ENCODE results near the gene NBPF12.
"Not testable (repeated sequence)": the region's sequence is repeated elsewhere in the genome, so short reads cannot be mapped to it uniquely, and the experiment has no call there.

NBPF12 gene, protein sequence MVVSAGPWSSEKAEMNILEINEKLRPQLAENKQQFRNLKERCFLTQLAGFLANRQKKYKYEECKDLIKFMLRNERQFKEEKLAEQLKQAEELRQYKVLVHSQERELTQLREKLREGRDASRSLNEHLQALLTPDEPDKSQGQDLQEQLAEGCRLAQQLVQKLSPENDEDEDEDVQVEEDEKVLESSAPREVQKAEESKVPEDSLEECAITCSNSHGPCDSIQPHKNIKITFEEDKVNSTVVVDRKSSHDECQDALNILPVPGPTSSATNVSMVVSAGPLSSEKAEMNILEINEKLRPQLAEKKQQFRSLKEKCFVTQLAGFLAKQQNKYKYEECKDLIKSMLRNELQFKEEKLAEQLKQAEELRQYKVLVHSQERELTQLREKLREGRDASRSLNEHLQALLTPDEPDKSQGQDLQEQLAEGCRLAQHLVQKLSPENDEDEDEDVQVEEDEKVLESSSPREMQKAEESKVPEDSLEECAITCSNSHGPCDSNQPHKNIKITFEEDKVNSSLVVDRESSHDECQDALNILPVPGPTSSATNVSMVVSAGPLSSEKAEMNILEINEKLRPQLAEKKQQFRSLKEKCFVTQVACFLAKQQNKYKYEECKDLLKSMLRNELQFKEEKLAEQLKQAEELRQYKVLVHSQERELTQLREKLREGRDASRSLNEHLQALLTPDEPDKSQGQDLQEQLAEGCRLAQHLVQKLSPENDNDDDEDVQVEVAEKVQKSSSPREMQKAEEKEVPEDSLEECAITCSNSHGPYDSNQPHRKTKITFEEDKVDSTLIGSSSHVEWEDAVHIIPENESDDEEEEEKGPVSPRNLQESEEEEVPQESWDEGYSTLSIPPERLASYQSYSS (N-terminal part only)

DNA sequence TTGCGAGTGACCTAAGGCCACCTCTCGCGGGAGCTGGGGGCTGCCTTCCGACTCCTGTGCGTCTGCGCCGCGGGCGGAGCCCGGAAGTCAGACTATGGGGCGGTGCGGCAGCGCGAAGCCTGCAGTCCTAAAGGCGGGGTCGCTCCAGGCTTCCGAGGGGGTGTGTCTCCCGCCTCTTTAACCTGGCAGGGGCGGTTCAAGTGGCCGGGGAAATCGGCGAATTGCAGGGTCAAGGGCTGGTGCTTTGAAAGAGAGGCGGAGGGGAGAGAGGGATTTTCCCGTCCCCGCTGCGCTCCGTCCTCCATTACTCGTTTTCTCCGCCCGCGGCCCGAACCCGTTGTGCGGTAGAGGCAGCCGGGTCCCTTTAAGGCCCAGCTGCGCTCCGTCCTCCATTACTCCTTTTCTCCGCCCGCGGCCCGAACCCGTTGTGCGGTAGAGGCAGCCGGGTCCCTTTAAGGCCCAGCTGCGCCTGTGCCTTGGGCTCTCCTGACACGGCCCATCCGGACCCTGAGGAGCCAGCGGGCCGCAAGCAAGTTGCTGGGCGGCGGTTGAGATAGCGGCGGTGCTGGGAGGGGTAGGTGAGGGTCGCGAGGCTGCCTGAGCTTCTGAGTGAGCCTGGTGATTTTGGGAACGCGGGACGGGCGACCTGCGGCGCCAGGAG is at the start of gene NBPF12:
NBPF12 (plus strand) TSS at position 83 of the 661 bp plus-strand sequence. CDS start 21,820 bp downstream, outside the sequence.
- peak; percentile 84 to 86 for DNase-seq

DNA sequence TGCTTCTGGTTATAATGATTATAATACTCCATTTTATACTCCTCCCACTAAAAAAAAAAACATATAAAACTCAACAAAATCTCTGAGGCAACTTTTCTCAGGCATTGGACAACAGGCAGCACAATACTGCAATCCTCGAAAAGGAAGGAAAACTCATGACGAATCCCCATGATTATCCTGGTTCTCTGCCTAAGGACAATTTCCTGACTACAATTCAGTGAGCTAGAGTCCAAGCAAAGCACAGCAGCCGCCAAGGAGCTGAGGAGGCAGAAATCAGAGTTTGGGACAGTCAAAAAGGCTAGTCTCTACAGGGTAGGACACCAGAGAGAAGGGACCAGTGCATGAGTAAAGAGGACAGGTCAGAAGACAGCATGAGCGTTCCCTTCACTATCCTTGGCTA is 46.8 kb upstream of the NBPF12 start:
- not testable (repeated sequence) for DNase-seq

DNA sequence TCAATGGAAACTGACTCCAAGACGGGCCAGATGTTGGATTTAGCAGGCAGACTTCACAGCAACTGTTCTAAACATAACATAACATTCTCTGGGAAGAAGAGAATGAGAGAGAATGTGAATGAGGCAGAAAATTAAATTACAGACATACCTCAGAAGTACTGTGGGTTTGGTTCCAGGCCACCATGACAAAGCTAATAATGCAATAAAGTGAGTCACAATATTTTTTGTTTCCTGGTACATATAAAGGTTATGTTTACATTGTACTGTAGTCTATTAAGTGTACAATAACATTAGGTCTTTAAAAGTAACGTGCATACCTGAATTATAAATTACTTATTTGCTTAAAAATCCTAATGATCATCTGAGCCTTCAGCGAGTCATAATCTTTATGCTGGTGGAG is 45.8 kb upstream of the NBPF12 start:
- DNase-seq: not testable (repeated sequence)

DNA sequence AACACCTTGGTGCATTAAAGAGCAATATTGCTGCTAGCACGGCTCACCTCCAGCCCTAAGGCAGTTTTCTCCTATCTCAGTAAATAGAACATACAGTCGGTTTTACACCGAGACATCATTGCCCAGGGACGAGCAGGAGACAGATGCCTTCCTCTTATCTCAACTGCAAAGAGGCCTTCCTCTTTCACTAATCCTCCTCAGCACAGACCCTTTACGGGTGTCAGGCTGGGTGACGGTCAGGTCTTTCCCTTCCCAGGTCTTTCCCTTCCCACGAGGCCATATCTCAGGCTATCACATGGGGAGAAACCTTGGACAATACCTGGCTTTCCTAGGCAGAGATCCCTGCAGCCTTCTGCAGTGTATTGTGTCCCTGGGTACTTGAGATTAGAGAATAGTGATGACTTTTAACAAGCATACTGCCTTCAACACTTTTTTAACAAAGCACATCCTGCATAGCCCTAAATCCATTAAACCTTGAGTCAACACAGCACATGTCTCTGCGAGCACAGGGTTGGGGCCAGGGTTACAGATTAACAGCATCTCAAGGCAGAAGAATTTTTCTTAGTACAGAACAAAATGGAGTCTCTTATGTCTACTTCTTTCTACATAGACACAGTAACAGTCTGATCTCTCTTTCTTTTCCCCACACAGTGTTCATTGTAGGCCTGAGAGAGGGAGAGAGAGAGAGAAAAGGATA is 30.4 kb upstream of the NBPF12 start:
- DNase-seq: not testable (repeated sequence)

DNA sequence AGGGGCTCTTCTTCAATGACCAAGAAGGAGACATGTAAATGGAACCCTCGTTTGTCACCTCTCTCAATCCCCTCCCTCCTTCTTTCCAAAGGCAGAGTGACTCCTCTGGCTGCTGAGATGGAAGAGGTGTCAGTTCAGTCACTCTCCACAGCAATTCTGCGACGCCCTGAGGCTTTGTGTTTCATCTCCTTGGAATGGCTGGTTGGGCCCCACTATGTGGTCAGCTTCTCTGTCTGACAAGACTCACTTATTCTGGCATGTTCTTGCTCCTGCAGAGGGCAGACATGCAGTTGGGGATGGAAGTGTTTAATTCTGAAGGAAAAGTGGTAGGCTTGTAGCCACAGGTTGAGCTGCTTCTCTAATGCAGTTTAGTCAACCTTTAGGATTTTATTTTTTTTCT is 25.1 kb upstream of the NBPF12 start:
- DNase-seq: not testable (repeated sequence)

DNA sequence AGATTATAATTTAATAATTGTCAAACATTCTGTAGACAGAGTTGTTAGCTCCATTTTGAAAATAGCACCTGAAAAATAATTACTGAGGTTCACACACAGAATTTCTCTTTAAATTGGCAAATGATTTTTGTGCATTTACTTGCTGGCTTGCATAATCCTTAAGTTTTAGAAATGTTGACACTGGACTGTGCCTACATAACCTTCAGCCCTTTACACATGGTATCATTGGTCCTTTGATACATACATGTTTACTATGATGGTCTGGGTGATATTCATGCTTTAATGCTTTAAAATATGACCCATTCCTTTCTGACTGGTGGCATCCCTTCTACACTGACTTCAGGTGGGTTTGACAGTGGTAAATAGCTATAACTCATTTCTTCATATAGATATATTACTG is 17.3 kb upstream of the NBPF12 start:
- DNase-seq: not testable (repeated sequence)

DNA sequence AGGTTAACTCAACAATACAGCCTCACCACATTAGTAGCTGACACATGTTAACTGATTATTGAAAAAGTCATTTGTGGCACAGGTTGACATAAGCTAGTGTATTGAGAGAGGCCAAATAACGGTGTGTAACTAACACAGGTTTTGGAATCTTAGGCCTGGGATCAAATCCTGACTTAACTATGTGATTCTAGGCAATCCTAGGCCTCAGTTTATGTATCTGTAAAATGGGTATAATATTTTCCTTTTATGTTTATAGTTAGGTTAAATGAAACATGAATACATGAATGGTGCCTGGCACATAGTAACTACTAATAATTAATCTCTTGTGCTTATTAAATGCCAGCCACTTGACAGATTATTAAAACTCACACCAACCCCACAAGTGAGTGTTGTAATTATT is 15.5 kb upstream of the NBPF12 start:
- DNase-seq: not testable (repeated sequence)

DNA sequence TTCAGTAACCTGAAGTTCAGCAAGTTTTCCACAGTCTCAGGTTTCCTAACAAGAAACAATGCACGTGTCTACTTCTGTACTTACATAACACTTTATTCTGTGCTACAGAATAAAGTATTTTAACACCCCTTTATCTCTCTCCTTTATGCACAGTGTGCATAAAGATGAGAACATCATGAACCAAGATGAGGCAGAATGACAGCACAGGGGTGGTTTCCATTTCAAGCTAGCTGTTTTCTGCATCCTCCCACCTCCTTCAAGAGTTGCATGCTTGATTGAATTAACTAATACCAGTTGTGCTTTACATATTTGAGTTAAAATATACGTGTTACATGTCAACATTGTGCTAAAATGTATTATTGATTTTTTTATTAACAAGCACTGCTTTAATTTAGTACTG is 14.0 kb upstream of the NBPF12 start:
- not testable (repeated sequence) for DNase-seq

DNA sequence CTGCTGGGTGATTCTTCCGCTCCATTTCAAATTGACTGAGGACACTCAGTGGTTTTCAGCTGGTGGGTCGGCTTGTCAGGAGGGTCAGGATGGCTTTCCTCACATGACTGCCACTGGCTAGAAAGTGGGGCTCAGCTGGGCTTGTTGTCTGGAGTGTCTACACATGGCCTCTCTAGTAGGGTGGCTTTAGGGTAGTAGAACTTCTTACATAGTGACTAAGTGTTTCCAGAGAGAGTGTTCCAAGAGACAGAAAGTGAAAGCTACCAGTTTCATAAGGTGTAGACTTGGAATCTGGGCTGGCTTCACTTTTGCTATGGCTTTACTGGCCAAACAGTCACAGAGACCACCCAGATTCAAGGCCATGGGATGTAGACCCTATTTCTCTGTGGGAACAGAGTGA is 11.7 kb upstream of the NBPF12 start:
- not testable (repeated sequence) for DNase-seq

DNA sequence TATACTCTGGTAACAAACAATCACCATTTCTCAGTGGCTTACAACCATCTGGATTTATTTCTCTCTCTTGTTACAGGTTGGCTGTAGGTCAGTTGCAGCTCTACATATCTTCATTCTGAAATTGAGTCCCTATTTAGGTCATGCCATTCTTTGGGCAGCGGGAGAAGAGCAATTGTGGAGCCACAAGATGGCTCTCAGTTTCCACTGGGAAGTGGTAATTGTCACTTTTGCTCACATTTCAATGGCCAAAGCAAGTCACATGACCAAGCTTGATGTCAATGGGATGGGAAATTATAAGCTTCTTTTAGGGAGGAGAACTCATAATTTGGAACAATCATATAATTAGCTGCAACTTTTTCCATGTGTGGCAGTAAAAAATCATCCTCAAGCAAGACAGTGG is 7.9 kb upstream of the NBPF12 start:
- not testable (repeated sequence) for DNase-seq

DNA sequence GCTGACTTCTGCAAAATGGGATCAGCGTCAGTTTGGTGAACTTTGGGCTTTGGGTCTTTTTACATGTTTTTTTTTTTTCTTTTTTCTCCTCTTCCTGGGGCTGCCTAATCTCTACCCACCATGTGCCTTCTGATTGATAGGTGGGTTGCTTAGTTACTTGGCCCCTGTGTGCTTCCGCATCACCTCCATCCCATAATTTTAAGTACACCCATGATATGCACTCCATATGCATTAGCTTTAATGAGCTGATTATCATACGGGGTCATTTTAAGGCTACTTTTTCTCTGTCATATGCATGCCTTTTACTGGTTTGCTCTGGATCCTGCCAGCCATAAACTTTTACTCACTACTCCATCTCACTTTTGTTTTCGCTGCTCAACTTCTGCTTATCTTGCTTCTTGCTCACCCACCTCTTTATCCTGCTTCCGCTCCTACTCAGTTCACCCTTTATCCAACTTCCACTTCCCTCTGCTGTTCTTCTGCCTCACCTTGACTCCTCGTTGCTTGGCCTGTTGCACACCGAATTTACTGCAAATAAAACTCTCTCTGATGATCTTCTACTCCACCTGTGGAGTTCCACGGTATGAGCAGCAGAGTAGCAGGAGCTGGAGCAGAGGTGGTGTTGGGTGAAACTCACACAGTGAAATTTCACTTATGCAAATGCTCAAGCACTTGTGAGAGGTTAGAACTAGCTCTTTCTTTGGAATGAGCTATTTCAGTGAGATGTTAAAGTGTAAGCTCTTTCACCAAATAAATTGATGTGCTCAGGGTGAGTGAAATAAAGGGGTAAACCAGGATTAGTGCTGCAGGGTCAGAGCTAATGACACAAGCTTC is 3.5 kb upstream of the NBPF12 start:
- not testable (repeated sequence) for DNase-seq

DNA sequence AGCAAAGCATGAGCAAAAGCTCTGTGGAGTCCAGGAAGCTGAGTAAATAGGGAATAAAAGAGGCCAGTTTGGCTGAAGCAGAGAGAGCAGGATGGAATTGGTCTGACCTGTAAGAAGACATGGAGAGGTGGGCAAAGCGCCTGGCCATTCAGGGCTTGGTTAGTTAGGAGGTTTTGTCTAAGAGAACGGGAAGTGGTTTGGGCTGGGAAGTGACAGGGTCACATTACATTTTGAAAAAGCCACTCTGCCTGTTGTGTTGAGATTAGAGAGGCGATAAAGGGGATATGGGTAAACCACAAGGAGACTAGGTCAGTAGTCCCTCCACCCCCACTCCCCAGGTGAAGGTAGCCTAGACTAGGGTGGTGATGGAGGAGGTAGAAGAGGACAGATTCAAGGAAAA is 662 bp upstream of the NBPF12 start:
- DNase-seq: not testable (repeated sequence)

DNA sequence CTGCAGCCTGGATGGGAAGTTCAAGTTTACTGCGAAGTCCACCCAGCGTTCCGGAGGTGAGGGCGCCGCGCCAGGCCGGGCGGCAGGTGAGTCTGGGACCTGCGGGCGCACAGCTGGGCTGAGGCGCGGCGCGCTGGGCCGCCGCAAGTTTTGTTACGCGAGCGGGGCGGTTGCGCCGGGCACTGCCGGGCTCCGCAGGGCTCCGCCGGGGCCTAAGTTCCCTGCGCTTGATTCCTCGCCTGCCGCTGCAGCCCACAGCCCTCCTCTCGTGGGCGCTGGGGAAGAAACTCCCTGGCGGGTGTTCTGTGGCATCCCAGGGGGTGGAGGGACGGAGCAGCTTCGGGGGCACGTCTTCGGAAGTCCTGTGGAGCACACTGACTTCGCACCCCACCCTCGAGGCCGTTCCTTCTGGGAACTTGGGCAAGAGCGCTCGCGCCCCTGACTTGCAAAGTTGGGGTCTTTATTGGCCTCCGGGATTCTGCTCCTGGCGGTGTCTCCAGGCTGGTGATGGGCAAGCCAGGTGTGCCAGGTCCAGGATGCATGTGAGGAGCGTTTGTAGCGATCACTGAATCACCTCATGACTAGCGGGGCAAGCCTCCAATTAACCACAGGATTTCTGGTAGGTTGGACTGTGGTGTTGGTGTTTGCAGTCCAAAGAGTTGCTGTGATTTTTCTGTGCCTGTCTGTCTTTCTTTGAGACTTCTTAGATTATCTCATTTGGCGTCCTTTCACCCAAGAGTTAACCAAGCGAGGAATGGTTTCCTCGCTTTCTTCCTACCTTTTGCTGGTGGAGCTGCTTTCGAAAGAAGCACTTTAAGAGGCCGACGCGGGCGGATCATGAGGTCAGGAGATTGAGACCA is 1.0 kb downstream of the NBPF12 start:
- DNase-seq: peak; percentile 22 to 47

DNA sequence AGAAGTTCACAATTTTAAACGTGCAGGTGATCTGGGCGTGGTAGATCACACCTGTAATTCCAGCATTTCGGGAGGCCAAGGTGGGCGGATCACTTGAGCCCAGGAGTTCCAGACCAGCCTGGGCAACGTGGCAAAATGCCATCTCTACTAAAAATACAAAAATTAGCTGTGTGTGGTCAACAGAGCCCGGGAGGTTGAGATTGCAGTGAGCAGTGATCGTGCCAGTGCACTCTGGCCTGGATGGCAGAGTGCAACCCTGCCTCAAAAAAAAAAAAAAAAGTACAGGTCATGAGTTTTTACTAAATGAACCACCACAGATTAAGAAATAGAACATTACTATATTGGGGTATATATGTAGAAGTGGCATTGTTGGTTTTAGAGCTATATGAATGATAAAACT is 2.2 kb downstream of the NBPF12 start:
- not testable (repeated sequence) for DNase-seq

DNA sequence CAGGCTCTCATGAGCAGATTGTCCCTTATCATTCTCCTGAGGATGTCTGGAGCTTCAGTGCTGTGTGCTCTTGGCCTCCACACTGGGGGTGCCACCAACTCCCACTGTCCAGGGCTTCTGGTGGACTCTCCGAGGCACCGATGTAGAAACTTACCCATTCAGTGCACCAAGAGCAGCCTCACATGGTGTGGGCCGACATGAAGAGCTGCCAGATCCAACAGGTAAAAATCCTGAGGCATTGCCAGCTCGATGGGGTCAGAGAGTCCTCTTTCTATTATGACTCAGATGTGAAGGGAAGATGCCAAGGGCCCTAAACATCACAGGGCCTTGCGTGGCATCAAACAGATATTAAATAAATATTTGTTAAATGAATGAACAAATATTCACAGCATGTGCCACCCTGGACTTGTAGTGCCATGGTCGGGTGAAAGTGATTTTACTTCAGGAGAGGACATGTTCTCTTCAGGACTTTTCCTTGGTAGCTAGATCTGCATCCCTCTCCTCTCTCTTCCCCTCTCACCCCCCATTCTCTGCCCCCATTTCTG is 5.3 kb downstream of the NBPF12 start:
- not testable (repeated sequence) for DNase-seq

DNA sequence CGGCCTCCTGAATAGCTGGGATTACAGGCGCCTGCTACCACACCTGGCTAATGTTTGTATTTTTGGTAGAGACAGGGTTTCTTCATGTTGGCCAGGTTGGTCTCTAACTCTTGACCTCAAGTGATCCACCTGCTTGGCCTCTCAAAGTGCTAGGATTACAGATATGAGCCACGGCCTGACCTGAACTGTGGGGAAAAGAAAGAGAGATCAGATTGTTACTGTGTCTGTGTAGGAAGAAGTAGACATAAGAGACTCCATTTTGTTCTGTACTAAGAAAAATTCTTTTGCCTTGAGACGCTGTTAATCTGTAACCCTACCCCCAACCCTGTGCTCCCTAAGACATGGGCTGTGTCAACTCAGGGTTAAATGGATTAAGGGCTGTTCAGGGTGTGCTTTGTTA is 10.0 kb downstream of the NBPF12 start:
- DNase-seq: not testable (repeated sequence)

DNA sequence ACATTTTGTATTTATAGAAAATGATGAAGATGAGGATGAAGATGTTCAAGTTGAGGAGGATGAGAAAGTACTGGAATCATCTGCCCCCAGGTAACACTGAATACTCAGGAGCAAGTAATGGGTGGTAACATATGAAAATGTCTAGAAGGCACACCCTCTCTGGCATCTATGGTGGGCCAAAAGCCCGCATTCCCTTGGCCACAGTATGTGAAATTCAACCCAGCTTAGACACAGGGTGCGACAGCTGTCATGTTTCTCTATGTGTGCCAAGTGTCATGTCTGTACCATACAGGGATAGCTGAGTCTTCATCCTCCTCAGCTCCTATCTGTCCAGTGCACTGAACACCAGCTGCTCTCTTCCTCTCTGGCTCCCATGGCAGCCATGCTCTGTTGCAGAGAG is 26.2 kb downstream of the NBPF12 start:
- not testable (repeated sequence) for DNase-seq

DNA sequence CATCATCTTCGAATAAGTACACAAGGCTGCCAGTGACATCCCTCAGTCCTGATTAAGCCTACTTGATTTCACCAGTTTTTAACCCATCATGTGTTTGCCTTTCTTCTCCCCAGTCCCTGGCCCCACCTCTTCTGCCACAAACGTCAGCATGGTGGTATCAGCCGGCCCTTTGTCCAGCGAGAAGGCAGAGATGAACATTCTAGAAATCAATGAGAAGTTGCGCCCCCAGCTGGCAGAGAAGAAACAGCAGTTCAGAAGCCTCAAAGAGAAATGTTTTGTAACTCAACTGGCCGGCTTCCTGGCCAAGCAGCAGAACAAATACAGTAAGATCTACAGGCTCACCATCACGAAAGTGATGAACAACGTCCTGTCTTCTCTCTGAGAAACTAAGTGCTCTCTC is 28.2 kb downstream of the NBPF12 start:
- not testable (repeated sequence) for DNase-seq

DNA sequence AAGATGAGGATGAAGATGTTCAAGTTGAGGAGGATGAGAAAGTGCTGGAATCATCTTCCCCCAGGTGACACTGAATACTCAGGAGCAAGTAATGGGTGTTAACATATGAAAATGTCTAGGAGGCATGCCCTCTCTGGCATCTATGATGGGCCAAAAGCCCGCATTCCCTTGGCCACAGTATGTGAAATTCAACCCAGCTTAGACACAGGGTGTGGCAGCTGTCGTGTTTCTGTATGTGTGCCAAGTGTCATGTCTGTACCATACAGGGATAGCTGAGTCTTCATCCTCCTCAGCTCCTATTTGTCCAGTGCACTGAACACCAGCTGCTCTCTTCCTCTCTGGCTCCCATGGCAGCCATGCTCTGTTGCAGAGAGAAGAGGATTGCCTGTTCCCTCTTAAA is 32.5 kb downstream of the NBPF12 start:
- not testable (repeated sequence) for DNase-seq

DNA sequence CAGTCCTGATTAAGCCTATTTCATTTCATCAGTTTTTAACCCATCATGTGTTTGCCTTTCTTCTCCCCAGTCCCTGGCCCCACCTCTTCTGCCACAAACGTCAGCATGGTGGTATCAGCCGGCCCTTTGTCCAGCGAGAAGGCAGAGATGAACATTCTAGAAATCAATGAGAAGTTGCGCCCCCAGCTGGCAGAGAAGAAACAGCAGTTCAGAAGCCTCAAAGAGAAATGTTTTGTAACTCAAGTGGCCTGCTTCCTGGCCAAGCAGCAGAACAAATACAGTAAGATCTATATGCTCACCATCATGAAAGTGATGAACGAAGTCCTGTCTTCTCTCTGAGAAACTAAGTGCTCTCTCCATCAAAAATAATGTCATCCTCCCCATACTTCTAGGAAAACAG is 34.6 kb downstream of the NBPF12 start:
- not testable (repeated sequence) for DNase-seq
